SHP77 (cell line): ENCODE data around the gene TPTE2.
"Not testable (repeated sequence)": the region's sequence is repeated elsewhere in the genome, so short reads cannot be mapped to it uniquely, and the experiment has no call there.

Source experiments
- DNase-seq, 2 experiments: peaks; one replicate each; lab custom pipeline; 2025; lab: John Stamatoyannopoulos, UW

TPTE2 gene

GRCh38 chr13:19561127-19561582 is at the start of gene TPTE2:
Gene TPTE2, minus strand, starts transcription at chr13:19561532. Its CDS starts 58,298 bp downstream, at chr13:19503234.
- DNase-seq, result not testable (repeated sequence)

- no peak for DNase-seq
Measured at GRCh38 chr13:19607523-19608078, 46.3 kb upstream of the TPTE2 start.

- no peak for DNase-seq
Measured at GRCh38 chr13:19606737-19607136, 45.4 kb upstream of the TPTE2 start.

- DNase-seq, result no peak
Measured at GRCh38 chr13:19606152-19606551, 44.8 kb upstream of the TPTE2 start.

GRCh38 chr13:19605161-19605955 is 44.0 kb upstream of the TPTE2 start:
- DNase-seq, result no peak

GRCh38 chr13:19604306-19604705 is 43.0 kb upstream of the TPTE2 start:
- no peak for DNase-seq

- DNase-seq, result peak; percentile 52 to 56
Measured at GRCh38 chr13:19601749-19602725, 40.7 kb upstream of the TPTE2 start.

- no peak for DNase-seq
Measured at GRCh38 chr13:19597523-19597922, 36.2 kb upstream of the TPTE2 start.

- no peak for DNase-seq
Measured at GRCh38 chr13:19596960-19597361, 35.6 kb upstream of the TPTE2 start.

- no peak for DNase-seq
Measured at GRCh38 chr13:19596086-19596485, 34.8 kb upstream of the TPTE2 start.

- DNase-seq, result no peak
Measured at GRCh38 chr13:19592657-19593180, 31.4 kb upstream of the TPTE2 start.

GRCh38 chr13:19591864-19592263 is 30.5 kb upstream of the TPTE2 start:
- no peak for DNase-seq

- no peak for DNase-seq
Measured at GRCh38 chr13:19590423-19590822, 29.1 kb upstream of the TPTE2 start.

- DNase-seq, result no peak
Measured at GRCh38 chr13:19589312-19589711, 28.0 kb upstream of the TPTE2 start.

- DNase-seq, result peak; percentile 25 to 47
Measured at GRCh38 chr13:19587635-19588300, 26.4 kb upstream of the TPTE2 start.

- DNase-seq, result peak; percentile 20 to 62
Measured at GRCh38 chr13:19586904-19587634, 25.7 kb upstream of the TPTE2 start.

- DNase-seq, result no peak
Measured at GRCh38 chr13:19581675-19582074, 20.3 kb upstream of the TPTE2 start.

- no peak for DNase-seq
Measured at GRCh38 chr13:19575230-19575629, 13.9 kb upstream of the TPTE2 start.

- no peak for DNase-seq
Measured at GRCh38 chr13:19573120-19573716, 11.9 kb upstream of the TPTE2 start.

GRCh38 chr13:19572280-19572679 is 10.9 kb upstream of the TPTE2 start:
- no peak for DNase-seq
